DMS153 treated with DMSO at 0.1 percent for 48 hours (cell line): ENCODE measurements around the gene TAF3.
"Not testable (repeated sequence)": the region's sequence is repeated elsewhere in the genome, so short reads cannot be mapped to it uniquely, and the experiment has no call there.

Source experiments
- DNase-seq: peaks from one replicate; lab custom pipeline; 2025; ENCODE audit not compliant: unreplicated experiment; lab: John Stamatoyannopoulos, UW

The TAF3 gene

GRCh38 chr10:7810443-7810842 is 7.9 kb upstream of the TAF3 start:
- no peak for DNase-seq

- no peak for DNase-seq
These were observed 7.3 kb upstream of the TAF3 start for GRCh38 chr10:7811000-7811399.

- not testable (repeated sequence) for DNase-seq
These were observed 6.6 kb upstream of the TAF3 start for GRCh38 chr10:7811743-7812142.

- no peak for DNase-seq
These were observed 4.8 kb upstream of the TAF3 start for GRCh38 chr10:7813481-7813880.

- DNase-seq = no peak
These were observed 729 bp upstream of the TAF3 start for GRCh38 chr10:7817576-7817975.

- no peak for DNase-seq
These were observed 366 bp upstream of the TAF3 start for GRCh38 chr10:7817984-7818294.

- DNase-seq = no peak
These were observed 786 bp downstream of the TAF3 start for GRCh38 chr10:7819121-7819460.

- DNase-seq = no peak
These were observed 5.9 kb downstream of the TAF3 start for GRCh38 chr10:7824251-7824650.

- DNase-seq = no peak
These were observed 8.7 kb downstream of the TAF3 start for GRCh38 chr10:7826971-7827370.

GRCh38 chr10:7829289-7829834 is 11.1 kb downstream of the TAF3 start:
- DNase-seq = no peak

GRCh38 chr10:7832060-7832459 is 13.8 kb downstream of the TAF3 start:
- DNase-seq = no peak

GRCh38 chr10:7833210-7833609 is 14.9 kb downstream of the TAF3 start:
- DNase-seq = no peak

GRCh38 chr10:7834262-7834661 is 16.0 kb downstream of the TAF3 start:
- DNase-seq = no peak

- DNase-seq = no peak
These were observed 18.3 kb downstream of the TAF3 start for GRCh38 chr10:7836571-7836970.

- DNase-seq = no peak
These were observed 28.3 kb downstream of the TAF3 start for GRCh38 chr10:7846591-7846990.

- DNase-seq = no peak
These were observed 35.0 kb downstream of the TAF3 start for GRCh38 chr10:7853226-7853842.

GRCh38 chr10:7853890-7854289 is 35.6 kb downstream of the TAF3 start:
- DNase-seq = no peak

GRCh38 chr10:7855205-7855604 is 36.9 kb downstream of the TAF3 start:
- no peak for DNase-seq

- DNase-seq = no peak
These were observed 38.4 kb downstream of the TAF3 start for GRCh38 chr10:7856678-7857077.

- no peak for DNase-seq
These were observed 39.0 kb downstream of the TAF3 start for GRCh38 chr10:7857262-7857661.

GRCh38 chr10:7861509-7862120 is 43.3 kb downstream of the TAF3 start:
- no peak for DNase-seq

- no peak for DNase-seq
These were observed 43.8 kb downstream of the TAF3 start for GRCh38 chr10:7862121-7862514.

GRCh38 chr10:7866176-7866575 is 47.9 kb downstream of the TAF3 start:
- no peak for DNase-seq
